ENCODE results near the gene KLF6.

KLF6 gene

DNA sequence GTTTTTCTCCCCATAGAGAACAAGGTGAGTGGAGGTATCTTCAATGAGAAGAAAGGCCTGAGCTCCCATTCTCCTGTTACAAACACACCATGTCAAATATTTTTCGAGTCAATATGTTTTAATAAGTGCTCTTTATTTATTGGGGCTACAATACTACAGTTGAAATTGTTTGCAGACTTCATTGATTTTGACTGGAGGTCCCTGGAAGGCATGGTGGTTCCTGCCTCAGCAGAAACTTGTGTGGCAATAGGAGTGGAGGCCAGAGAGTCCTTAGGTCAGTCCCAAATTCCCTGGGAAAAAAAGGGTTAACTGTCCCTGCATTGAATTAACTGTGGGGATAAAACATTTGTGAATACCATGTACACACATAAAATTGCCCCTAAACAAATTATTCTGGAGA is 22.7 kb downstream of the KLF6 start:
- DNase-seq: no peak
- in situ Hi-C loops (cut with MboI; ENCODE audit: low pct_unique_long_range_greater_than_20kb, low sequenced_read_pairs): no loop called here

DNA sequence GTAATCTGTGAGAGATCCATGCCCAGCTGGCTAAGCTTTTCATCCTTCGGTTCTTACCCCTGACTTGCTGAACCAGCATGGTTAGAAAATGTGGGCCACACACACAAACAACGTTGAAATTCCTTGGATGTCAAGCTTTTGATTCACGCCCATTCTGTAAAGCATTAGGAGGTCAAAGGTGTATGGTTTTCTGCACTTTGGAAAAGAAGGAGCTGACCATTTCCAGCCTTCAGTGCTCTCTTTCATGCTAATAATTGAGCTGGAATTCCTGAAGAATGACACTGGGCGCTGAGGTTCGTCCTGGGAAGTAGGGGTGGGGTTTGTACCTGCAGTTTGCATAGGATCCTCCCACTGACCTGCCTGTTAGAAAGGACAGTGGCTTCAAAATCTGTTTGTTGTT is 23.1 kb downstream of the KLF6 start:
- in situ Hi-C loops (cut with MboI; ENCODE audit: low pct_unique_long_range_greater_than_20kb, low sequenced_read_pairs): no loop called here
- no peak for DNase-seq

- DNase-seq: no peak
- in situ Hi-C loops (cut with MboI; ENCODE audit: low pct_unique_long_range_greater_than_20kb, low sequenced_read_pairs): no loop called here
These were observed 23.9 kb downstream of the KLF6 start for GRCh38 chr10:3761021-3761686.

- no peak for DNase-seq
- in situ Hi-C loops (cut with MboI; ENCODE audit: low pct_unique_long_range_greater_than_20kb, low sequenced_read_pairs): no loop called here
These were observed 24.9 kb downstream of the KLF6 start for GRCh38 chr10:3760083-3760482.

DNA sequence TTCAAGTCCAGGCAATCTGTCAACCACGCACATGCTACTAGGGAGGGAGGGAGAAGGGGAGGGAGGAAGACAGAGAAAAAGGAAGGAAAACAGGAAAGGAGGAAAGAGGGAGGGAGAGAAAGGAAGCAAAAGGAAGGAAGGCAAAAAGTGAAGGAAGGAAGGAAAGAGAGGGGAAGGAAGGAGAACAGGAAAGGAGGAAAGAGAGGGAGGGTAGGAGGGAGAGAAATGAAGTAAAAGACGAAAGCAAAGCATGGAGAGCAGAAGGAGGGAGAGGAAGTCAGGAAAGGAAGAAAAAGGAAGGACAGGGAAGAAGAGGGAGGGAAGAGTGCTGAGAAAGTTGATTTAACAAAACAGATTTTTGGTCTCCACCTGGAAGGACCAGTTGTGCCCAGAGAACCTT is 25.6 kb downstream of the KLF6 start:
- DNase-seq: no peak
- in situ Hi-C loops (cut with MboI; ENCODE audit: low pct_unique_long_range_greater_than_20kb, low sequenced_read_pairs): no loop called here

DNA sequence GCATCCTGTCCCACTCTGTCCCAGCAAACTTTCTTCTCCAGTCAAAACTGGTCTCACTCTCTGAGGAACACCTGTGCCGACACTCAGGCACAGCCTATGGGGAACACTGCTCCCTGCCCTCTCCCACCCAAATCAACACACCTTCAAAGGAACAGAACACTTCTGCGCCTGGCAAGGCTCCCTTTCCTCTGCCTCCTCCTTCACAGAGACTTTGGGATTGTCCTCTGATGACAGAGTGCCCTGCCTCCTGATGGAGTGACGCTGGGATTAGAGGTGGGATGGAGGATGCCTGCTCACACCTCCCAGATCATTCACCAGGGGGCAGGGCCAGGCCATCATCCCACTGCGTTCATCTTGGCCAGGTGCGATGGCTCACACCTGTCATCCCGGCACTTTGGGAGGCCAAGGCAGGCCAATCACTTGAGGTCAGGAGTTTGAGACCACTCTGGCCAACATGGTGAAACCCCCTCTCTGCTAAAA is 26.5 kb downstream of the KLF6 start:
- in situ Hi-C loops (cut with MboI; ENCODE audit: low pct_unique_long_range_greater_than_20kb, low sequenced_read_pairs): no loop called here
- DNase-seq: no peak

GRCh38 chr10:3757638-3758490 is 27.1 kb downstream of the KLF6 start:
- DNase-seq: no peak
- in situ Hi-C loops (cut with MboI; ENCODE audit: low pct_unique_long_range_greater_than_20kb, low sequenced_read_pairs): no loop called here

- no peak for DNase-seq
- in situ Hi-C loops (cut with MboI; ENCODE audit: low pct_unique_long_range_greater_than_20kb, low sequenced_read_pairs): no loop called here
These were observed 27.8 kb downstream of the KLF6 start for GRCh38 chr10:3757250-3757637.

DNA sequence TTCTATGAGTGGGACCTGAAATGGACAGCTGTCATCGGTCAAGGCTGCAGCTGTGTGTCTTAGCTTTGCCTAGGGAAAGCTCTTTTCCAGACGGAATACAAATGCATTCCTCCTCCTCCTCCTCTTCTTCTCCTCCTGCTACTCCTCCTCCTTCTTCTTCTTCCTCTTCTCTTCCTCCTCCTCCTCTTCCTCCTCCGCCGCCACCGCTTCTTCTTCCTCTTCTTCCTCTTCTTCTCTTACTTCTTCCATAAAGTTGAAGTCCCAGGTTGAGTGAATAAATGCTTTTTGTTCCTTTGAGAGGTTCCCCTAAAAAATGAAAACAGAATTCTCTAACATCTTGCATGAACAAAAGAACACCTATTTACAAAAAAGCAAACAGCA is 28.7 kb downstream of the KLF6 start:
- DNase-seq: no peak
- in situ Hi-C loops (cut with MboI; ENCODE audit: low pct_unique_long_range_greater_than_20kb, low sequenced_read_pairs): no loop called here

DNA sequence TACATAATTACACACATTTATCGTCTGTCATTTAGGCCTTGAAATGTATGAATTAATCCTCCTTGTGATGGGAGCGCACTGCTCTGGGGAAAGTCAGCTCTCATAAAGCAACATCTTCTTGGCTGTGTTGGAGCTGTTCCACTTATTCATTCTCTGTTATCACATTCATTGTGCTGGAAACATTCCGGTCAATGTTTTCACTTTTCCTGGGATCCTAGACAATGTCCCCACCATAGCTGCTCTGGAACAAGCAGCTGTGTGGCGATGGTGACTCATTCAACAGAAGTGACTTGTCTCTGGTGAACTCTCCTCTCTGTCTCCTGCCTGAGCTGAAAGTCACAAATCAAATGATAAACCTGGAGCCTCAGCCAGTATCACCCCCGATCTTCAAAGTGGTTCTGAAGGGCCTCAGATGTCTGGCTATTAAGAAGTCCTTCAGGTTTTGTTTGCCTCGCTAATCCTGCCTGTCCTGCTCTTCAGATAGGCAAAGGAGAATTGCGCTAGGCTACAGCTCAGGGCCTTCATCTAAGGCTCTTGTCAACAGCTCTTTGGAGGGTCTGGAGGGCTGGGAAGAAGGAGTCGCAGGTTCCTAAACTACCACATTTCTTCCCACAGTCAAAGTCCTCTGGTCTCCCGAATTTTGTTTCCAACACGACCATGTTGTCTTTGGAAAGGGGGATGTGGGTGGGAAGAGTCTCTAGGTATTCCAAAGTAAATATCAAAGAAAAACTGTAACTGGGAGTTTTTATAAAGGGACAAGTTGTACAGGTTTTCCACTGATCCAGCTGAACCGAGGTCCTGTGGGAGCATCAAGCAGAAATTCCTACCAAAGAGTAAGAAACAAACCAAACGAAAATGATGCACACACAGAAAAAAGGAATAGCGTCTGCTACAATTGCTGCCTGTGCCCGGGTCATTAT is 29.3 kb downstream of the KLF6 start:
- in situ Hi-C loops (cut with MboI; ENCODE audit: low pct_unique_long_range_greater_than_20kb, low sequenced_read_pairs): no loop called here

GRCh38 chr10:3754727-3755439 is 30.1 kb downstream of the KLF6 start:
- in situ Hi-C loops (cut with MboI; ENCODE audit: low pct_unique_long_range_greater_than_20kb, low sequenced_read_pairs): no loop called here
- DNase-seq: no peak

More for the DNA sequence above, 29.3 kb downstream of the KLF6 start:
- DNase-seq: no peak

DNA sequence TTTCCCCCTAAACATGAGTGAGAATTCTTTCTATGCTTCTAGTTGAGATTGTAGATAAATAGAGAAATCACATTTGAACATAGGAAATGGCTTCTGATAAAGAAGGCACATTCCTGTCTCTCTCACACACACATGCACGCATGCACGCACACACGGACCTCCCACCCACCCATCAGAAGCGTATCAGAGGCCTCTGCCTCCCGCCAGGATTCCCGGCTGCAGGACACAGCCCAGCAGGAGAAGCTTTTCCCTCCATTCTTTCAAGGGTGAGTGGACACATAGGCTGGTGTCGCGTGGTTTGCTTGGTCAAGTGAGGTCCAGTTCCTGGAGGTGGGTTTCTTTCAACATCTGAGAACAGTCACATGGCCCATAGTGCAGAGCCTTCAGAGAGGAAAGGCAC is 34.2 kb downstream of the KLF6 start:
- in situ Hi-C loops (cut with MboI; ENCODE audit: low pct_unique_long_range_greater_than_20kb, low sequenced_read_pairs): no loop called here
- DNase-seq: no peak

DNA sequence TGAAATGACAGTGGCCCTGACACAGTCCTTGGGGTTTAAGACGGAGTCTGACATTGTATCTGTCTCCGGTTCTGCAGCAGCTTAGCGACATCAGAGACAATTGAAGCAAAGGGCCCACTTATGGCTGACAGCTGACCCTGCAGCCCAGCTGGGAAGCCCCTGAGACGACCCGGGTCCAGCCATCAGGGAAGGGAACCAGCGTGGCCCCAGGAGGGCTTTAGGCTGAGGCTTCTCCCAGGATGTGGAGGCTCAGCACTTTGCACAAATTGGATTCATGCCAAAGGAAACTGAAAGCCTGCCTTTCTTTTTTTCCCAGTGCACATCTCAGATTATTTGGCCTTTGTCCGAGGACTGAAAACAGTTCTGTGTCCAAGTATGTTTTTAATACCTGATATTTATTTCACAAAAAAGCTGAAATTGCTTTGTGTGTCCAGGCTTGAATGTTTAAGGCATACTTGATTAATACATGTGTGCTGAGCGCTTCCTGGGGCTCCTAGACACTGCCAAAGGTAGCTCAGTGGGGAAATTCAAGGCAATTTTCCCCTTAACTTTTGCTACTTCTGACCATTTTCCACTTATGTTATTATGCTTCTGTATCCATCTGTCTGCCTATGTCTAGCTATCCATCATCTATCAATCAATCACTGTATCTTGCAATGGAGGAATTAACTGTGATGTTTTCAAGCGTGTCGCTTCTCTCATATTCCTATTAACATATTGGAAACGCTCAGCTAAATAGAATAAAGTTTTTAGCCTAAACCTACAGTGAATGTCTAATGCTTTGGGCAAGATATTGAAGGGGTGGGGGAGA is 34.8 kb downstream of the KLF6 start:
- no peak for DNase-seq
- in situ Hi-C loops (cut with MboI; ENCODE audit: low pct_unique_long_range_greater_than_20kb, low sequenced_read_pairs): no loop called here

GRCh38 chr10:3749600-3749999 is 35.4 kb downstream of the KLF6 start:
- DNase-seq: no peak
- in situ Hi-C loops (cut with MboI; ENCODE audit: low pct_unique_long_range_greater_than_20kb, low sequenced_read_pairs): no loop called here

DNA sequence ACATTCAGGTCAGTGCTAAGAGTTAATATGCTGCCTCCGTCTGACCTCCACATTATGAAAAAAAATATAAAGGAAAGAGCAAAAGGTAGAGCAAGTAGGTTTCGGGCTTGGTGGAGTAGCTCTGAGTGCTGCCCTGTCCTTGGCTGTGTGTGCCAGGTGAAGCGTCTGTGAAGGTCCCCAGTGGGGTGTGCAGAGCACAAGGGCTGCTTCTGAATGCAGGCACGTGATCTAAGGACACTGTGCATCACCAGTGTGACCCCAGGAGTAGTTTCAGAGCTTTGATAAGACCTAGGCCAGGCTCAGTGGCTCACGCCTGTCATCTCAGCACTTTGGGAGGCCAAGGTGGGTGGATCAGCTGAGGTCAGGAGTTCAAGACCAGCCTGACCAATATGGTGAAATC is 36.0 kb downstream of the KLF6 start:
- in situ Hi-C loops (cut with MboI; ENCODE audit: low pct_unique_long_range_greater_than_20kb, low sequenced_read_pairs): no loop called here
- no peak for DNase-seq

GRCh38 chr10:3748484-3748883 is 36.5 kb downstream of the KLF6 start:
- peak; percentile 20 for DNase-seq
- in situ Hi-C loops (cut with MboI; ENCODE audit: low pct_unique_long_range_greater_than_20kb, low sequenced_read_pairs): no loop called here

- DNase-seq: no peak
- in situ Hi-C loops (cut with MboI; ENCODE audit: low pct_unique_long_range_greater_than_20kb, low sequenced_read_pairs): no loop called here
These were observed 37.0 kb downstream of the KLF6 start for GRCh38 chr10:3747984-3748383.

- DNase-seq: no peak
- in situ Hi-C loops (cut with MboI; ENCODE audit: low pct_unique_long_range_greater_than_20kb, low sequenced_read_pairs): no loop called here
These were observed 37.6 kb downstream of the KLF6 start for GRCh38 chr10:3747248-3747960.

Measured in KBM-7 (cell line).